NT2/D1 (cell line): Measurements from ENCODE around the gene GPATCH3.
A peak's percentile ranks its signal among the peaks of the same experiment; 100 is the strongest.
"Not testable (repeated sequence)": the region's sequence is repeated elsewhere in the genome, so short reads cannot be mapped to it uniquely, and the experiment has no call there.

Experiments
- DNase-seq: peaks from one replicate; pipeline ENCODE4 v3.0.0-alpha.2; 2011; ENCODE audit warnings: low read depth, low spot score
- H3K27me3 ChIP-seq: 2 replicates; pipeline ENCODE4 v1.6.0; 2011; ENCODE audit warnings: mild to moderate bottlenecking; ENCODE audit not compliant: insufficient read length, insufficient read depth
- H3K36me3 ChIP-seq: 2 replicates; pipeline ENCODE4 v1.6.1; 2011; ENCODE audit warnings: mild to moderate bottlenecking, low read length, mixed read lengths; ENCODE audit not compliant: insufficient read depth, insufficient read length
- H3K4me1 ChIP-seq: 2 replicates; pipeline ENCODE4 v1.5.1; 2011; ENCODE audit not compliant: insufficient read depth, insufficient read length
- H3K4me3 ChIP-seq: 2 replicates; pipeline ENCODE4 v1.5.1; 2011; ENCODE audit warnings: low read depth; ENCODE audit not compliant: insufficient read length
- H3K9ac ChIP-seq: 2 replicates; pipeline ENCODE4 v1.6.0; 2011; ENCODE audit warnings: low read depth; ENCODE audit not compliant: insufficient read length
- H3K9me3 ChIP-seq: 2 replicates; pipeline ENCODE4 v1.5.1; 2011; ENCODE audit warnings: mild to moderate bottlenecking, low read length; ENCODE audit not compliant: insufficient read depth
- SUZ12 ChIP-seq: IDR thresholded peaks from 2 replicates; pipeline ENCODE4 v1.6.1; 2011; ENCODE audit not compliant: insufficient read length, insufficient read depth; ENCODE audit errors: extremely low read depth
- YY1 ChIP-seq: IDR thresholded peaks from 2 replicates; pipeline ENCODE4 v1.6.1; 2011; ENCODE audit not compliant: insufficient read length, insufficient read depth
- ZNF274 ChIP-seq: IDR thresholded peaks from 2 replicates; pipeline ENCODE4 v1.6.1; 2011; ENCODE audit warnings: mild to moderate bottlenecking, low read depth, low read length

Gene GPATCH3, protein sequence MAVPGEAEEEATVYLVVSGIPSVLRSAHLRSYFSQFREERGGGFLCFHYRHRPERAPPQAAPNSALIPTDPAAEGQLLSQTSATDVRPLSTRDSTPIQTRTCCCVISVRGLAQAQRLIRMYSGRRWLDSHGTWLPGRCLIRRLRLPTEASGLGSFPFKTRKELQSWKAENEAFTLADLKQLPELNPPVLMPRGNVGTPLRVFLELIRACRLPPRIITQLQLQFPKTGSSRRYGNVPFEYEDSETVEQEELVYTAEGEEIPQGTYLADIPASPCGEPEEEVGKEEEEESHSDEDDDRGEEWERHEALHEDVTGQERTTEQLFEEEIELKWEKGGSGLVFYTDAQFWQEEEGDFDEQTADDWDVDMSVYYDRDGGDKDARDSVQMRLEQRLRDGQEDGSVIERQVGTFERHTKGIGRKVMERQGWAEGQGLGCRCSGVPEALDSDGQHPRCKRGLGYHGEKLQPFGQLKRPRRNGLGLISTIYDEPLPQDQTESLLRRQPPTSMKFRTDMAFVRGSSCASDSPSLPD

DNA sequence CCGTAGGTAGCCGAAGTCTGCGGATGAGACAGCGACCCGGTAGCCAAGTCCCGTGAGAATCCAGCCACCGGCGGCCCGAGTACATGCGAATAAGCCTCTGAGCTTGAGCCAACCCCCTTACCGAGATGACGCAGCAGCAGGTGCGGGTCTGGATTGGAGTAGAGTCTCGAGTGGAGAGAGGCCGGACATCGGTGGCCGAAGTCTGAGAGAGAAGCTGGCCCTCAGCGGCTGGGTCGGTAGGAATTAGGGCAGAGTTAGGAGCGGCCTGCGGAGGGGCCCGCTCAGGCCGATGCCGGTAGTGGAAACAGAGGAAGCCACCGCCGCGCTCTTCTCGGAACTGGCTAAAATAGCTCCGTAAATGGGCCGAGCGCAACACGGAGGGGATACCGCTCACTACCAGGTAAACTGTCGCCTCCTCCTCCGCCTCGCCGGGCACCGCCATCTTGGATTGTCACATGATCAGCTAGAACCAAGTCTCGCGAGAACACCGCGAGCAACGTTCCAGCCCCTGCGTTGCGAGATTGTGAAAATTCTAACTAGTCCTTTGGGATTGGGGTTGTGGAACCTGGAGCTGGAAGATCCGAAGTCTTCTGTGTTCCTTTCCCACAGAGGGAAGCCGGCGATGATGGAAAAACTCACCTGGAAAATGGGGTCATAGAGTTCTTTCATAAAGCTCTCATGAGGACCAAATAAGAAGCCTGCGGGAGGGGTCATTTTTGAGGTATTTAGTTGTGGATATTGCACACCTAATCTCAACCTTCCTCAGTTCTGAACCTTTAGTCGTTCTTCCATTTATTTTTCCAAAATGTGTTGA, at the start of gene GPATCH3:
Gene GPATCH3 (minus strand): TSS at position 467 of the 814 bp plus-strand sequence. CDS start 25 bp downstream, at position 442.
- no peaks in the 10 kb centered on the region for H3K4me1 ChIP-seq
- H3K36me3 ChIP-seq = peaks cover 43% of the 10 kb centered on the region
- H3K27me3 ChIP-seq = no peaks in the 10 kb centered on the region
- H3K4me3 ChIP-seq = peak within 1 kb of the TSS; percentile 93
- DNase-seq = peak; percentile 96
- TF ChIP-seq SUZ12 (no peak), YY1 (peak; percentile 98), ZNF274 (no peak)
- peak within 1 kb of the TSS; percentile 97 for H3K9ac ChIP-seq
- no peaks in the 10 kb centered on the region for H3K9me3 ChIP-seq

DNA sequence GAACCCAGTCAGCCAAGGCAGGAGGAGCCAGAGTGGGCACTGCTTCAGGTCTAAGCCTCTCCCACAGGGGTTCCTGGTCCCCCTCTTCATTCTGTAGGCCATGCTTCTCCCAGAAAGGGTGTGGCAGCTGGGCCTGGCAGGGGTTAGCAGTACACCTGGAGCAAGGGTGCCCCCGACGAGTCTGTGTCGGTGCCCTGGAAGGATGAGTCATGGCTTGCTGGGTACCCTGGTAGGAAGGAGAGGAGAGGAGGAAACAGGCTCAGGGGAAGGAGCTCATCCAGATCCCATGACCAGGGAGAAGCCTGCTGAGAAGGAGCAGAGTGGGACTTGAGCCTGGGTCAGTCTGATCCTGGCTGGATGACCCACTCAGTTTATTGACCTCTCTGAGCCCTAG, 49.7 kb upstream of the GPATCH3 start:
- Histone ChIP-seq H3K36me3 (peaks cover 37% of the 10 kb centered on the region), H3K9ac (no peak overlapping the region), H3K4me1 (no peaks in the 10 kb centered on the region), H3K4me3 (no peak overlapping the region), H3K9me3 (no peaks in the 10 kb centered on the region), H3K27me3 (no peaks in the 10 kb centered on the region)
- TF ChIP-seq ZNF274 = no peak
- no peak for TF ChIP-seq SUZ12
- TF ChIP-seq YY1 = no peak
- no peak for DNase-seq

- TF ChIP-seq ZNF274 (no peak), SUZ12 (no peak), YY1 (no peak)
- Histone ChIP-seq H3K9me3 (no peaks in the 10 kb centered on the region), H3K27me3 (no peaks in the 10 kb centered on the region), H3K4me3 (no peak overlapping the region), H3K36me3 (peaks cover 43% of the 10 kb centered on the region), H3K4me1 (no peaks in the 10 kb centered on the region), H3K9ac (no peak overlapping the region)
- DNase-seq = no peak
These were observed 49.1 kb upstream of the GPATCH3 start for GRCh38 chr1:26949266-26949925.

DNA sequence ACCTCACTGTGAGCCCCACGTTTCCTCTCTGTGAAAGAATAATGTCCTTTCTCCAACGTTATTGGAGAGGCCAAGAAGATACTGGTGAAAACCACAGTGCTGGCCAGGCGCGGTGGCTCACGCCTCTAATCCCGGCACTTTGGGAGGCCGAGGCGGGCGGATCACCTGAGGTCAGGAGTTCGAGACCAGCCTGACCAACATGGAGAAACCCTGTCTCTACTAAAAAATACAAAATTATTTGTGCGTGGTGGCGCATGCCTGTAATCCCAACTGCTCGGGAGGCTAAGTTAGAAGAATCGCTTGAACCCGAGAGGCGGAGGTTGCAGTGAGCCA, 48.4 kb upstream of the GPATCH3 start:
- not testable (repeated sequence) for DNase-seq

GRCh38 chr1:26946270-26946669, 46.0 kb upstream of the GPATCH3 start:
- Histone ChIP-seq H3K36me3 (peaks cover 70% of the 10 kb centered on the region), H3K4me1 (peaks cover 2% of the 10 kb centered on the region), H3K9ac (no peak overlapping the region), H3K9me3 (no peaks in the 10 kb centered on the region), H3K4me3 (no peak overlapping the region), H3K27me3 (no peaks in the 10 kb centered on the region)
- TF ChIP-seq ZNF274 = no peak
- TF ChIP-seq YY1 = no peak
- TF ChIP-seq SUZ12 = no peak
- no peak for DNase-seq

More for the DNA sequence above, 48.4 kb upstream of the GPATCH3 start:
- H3K27me3 ChIP-seq, H3K4me3 ChIP-seq, H3K9ac ChIP-seq, H3K4me1 ChIP-seq, H3K9me3 ChIP-seq: not testable (repeated sequence)
- peaks cover 50% of the 10 kb centered on the region for H3K36me3 ChIP-seq

DNA sequence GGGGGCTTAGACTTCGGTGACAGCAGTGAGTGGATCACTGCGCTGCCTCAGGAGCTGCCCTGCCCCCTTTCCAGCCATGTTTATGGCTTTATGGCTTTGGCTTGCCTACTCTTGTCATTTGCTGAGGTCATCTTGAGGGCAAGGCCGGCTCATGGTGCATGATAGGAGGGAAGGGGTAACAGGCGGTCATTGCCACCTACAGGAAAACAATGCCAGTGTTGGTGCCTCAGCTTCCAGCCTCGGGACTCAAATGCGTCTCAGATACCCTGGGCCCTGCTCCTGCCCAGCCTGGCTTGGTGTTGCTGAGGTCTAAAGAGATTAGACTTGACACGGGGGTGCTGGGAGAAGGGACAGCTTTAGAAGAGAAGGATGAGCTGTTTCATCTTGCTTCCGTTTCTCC, 45.5 kb upstream of the GPATCH3 start:
- Histone ChIP-seq H3K4me1 (peaks cover 2% of the 10 kb centered on the region), H3K9ac (no peak overlapping the region), H3K9me3 (no peaks in the 10 kb centered on the region), H3K27me3 (no peaks in the 10 kb centered on the region), H3K4me3 (no peak overlapping the region), H3K36me3 (peaks cover 73% of the 10 kb centered on the region)
- TF ChIP-seq YY1 = no peak
- DNase-seq = no peak

- H3K36me3 ChIP-seq = peaks cover 76% of the 10 kb centered on the region
- H3K4me3 ChIP-seq = no peak overlapping the region
- DNase-seq = no peak
- H3K27me3 ChIP-seq = no peaks in the 10 kb centered on the region
- H3K4me1 ChIP-seq = peaks cover 2% of the 10 kb centered on the region
- no peaks in the 10 kb centered on the region for H3K9me3 ChIP-seq
- TF ChIP-seq ZNF274 (no peak), YY1 (no peak), SUZ12 (no peak)
- H3K9ac ChIP-seq = no peak overlapping the region
These were observed 44.9 kb upstream of the GPATCH3 start for GRCh38 chr1:26945138-26945537.
